Brain pericyte (primary cell): ENCODE data around the gene FBXL3.
"Not testable (repeated sequence)": the region's sequence is repeated elsewhere in the genome, so short reads cannot be mapped to it uniquely, and the experiment has no call there.

ENCODE experiments used
- DNase-seq: peaks from one replicate; pipeline ENCODE4 v3.0.0-alpha.2; 2012; ENCODE audit warnings: low read depth, low spot score

The FBXL3 gene

DNA sequence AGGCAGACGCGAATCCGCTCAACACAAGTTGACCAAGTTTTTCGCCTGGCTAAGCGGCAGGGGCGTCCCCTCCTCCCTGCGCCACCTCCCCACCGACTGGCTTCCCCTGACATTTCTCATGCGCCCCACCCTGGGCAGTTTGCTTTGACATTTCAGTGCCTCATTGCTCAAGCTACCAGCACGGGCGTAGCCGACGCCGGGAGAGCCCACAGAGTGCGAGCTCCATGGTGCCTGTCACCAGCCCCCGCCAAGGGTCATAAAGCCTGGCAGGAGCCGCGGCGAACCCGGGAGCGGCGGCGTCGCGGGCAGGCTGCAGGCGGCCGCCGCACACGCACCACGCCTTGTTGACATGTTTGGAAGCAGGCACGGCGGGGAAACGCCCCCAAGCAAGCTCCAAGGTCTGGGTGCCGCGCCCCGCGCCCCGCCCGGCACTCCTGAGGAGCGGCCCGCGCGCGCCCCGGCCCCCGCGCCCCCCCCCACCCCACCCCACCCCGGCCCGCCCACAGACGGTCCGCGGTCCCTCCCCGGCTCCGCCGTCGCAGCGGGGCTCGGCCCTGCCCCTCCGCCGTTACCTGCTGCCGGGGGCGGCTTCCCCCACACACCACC is 601 bp downstream of the FBXL3 start:
- DNase-seq = no peak

DNA sequence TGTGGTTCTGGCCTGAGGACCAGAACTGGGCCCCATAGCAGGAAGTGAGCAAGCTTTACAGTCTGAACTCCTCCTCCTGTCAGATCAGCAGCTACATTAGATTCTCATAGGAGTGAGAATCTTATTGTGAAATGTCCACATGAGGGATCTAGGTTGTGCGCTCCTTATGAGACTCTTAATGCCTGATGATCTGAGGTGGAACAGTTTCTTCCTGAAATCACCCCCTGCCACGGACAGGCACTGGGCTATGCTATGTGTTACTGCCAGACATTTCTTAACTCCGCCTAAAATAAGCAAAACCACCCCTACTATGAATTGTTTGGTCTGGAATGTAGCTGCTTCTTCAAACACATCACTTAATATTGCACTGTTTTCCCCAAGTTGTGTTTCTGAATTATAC is 4.6 kb downstream of the FBXL3 start:
- DNase-seq = no peak

DNA sequence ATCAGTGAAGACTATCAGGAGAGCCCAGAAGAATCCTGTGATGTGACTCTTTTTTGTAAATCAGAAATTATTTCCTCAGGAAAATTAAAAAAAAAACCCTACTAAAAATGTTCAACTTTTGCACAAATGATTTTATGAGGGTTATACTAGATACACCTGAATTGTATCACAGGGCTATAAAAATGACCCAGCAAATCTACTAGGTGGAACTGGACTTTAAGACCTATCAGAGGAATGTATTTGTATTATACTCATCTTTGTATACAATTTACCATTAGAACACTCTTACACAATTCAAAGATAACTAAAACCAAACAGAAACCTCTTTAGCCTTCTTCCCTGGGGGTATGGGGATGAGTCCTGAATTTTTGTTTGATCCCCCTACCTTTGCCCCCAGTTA is 7.2 kb downstream of the FBXL3 start:
- no peak for DNase-seq

DNA sequence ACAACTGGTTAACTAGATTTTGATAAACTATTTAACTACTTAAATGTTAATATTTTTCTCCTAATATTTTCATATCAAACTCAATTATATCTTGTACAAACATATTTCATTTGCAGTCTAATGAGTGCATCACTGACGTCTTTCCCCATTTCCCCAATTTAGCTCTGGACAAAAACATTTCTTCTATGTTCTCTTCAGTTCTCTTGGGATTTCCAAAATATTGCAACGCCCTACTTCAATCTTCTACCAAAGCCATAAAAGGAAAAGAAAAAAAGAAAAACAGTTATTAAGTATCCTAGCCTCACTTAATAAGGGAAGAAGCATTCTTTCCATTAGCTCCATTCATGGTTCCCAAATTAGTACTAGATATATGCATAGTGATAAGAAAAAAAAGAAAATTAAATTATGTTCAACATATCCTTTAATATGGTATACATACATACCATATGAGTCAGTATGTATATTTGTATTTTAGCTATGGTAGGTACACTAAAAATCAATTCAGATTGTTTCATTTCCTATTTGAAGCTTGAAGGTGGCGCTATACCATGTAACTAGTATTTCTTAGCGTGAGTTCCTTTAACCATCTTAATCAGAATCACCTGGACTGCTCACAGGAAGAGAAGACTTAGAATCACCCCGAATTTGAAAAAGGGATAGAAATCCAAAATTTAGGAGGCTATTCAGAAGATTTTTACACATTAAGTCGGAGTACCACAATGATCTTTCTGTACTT is 9.9 kb downstream of the FBXL3 start:
- no peak for DNase-seq

DNA sequence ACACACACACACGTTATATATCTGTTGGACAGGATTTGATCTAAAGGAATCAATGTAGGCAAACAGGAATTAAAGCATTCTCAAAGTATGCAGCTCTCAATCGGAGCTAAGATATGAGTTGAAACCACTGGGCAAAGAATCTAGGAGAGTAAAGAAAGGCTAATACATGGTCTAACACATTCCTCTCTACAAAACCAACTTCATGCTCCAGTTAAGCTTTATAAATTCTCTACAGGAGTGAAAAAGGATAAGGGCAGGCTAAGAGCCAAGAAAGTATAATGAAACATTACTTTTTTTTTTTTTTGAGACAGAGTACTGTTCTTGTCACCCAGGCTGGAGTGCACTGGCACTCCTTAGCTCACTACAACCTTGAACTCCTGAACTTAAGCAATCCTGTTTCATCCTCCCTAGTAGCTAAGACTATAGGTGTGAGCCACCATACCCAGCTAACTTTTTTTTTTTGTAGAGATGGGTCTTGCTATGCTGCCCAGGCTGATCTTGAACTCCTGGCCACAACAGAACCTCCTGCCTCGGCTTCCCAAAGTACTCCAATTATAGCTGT is 10.6 kb downstream of the FBXL3 start:
- DNase-seq = no peak

DNA sequence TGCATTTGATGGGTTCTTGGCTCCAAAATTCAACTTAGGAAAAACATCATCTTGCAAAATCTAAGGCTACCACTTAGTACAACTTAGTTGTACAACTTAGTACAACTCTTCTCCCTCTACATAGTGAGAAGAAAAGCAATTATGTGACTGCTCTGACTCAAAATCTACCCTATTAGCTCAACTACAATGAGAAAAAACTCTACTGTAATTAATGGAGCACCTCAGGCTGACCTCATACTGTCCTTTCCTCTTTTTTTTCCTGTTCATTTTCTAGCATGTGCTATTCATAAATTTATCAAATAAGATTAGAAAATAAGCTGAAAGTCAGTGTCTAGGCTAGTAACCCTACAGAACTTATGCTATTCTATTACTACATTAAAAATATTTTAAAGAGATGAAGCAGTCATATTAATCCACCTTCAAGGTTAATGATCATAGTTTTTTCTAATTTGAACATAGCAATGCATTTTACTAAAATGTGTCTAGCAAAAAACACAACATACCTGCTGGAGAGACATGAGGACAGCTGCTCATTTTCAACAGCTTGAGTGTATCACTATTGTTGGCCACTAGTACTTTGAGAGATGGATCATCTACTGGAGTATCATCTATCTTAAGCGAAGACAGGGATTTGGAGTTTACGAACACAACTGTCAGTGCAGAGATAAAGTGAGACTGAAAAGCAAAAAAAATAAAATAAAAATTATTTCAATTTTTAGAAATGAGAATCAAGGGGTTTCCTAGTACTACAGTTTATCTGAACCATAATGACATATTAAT is 11.9 kb downstream of the FBXL3 start:
- DNase-seq = no peak

DNA sequence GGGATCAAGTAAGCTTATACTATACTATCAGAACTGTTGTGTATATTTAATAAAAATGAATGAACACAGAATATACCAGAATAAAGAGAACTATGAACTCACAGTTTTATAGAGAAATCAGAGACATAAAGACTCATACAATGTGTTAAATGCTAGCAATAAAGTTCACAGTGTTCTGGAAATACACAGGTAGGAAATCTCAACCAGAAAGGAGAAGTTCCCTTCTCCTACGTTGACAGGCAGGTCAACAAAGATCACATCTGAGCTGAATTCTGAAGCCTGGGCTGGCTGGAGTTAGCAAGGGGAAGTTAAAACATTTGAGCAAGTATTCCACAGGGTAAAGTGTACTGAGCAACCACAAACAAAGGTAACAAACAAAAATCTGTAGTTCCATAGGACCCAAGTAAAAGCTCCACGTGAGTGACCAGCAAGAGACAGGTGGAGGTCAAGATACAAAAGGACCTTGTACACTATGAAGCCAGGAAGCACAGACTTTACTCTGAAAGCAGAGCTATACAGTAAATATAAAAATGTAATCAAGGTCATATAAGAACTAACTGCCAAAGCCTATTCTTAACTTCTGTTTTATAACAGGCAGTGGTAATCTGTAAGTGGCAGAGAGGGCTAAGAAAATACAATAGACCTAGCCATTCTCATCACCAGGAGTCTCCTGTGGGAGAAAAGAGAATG is 13.0 kb downstream of the FBXL3 start:
- DNase-seq = no peak

DNA sequence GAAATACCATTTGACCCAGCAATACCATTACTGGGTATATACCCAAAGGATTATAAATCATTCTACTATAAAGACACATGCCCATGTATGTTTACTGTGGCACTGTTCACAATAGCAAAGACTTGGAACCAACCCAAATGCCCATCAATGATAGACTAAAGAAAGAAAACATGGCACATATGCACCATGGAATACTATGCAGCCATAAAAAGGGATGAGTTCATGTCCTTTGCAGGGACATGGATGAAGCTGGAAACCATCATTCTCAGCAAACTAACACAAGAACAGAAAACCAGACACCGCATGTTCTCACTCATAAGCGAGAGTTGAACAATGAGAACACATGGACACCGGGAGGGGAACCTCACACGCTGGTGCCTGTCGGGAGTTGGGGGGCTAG is 17.2 kb downstream of the FBXL3 start:
- not testable (repeated sequence) for DNase-seq

DNA sequence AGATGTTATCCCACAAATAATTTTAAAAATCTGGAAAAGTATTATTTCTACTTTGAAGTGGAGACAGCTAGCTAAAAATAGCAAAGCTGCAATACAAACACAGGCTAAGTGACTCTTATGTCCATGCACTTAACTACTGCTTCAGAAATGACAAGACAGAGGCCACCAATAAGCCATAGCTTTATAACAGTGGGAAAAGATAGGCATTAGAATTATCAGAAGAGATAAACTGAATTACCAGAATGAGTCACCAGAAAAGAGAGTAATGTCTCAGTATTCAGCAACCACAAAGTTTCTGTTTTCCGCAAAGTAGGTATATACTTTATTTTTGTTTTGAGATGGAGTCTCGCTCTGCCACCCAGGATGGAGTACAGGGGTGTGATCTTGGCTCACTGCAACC is 17.9 kb downstream of the FBXL3 start:
- DNase-seq = no peak

DNA sequence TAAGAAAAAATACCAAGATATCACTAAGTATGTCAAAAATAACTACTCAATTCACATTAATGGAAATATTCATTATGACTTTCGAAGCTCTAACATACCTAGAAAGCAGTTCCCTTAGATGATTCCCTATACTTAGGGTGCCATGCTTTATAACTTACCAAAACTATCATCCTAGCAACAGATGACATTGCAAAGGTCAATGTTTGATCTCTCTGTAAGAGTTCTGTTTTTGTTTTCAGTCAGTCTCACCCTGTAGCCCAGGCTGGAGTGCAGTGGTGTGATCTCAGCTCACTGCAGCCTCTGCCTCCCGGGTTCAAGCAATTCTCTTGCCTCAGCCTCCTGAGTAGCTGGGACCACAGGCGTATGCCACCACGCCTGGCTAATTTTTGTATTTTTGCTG is 18.6 kb downstream of the FBXL3 start:
- not testable (repeated sequence) for DNase-seq

DNA sequence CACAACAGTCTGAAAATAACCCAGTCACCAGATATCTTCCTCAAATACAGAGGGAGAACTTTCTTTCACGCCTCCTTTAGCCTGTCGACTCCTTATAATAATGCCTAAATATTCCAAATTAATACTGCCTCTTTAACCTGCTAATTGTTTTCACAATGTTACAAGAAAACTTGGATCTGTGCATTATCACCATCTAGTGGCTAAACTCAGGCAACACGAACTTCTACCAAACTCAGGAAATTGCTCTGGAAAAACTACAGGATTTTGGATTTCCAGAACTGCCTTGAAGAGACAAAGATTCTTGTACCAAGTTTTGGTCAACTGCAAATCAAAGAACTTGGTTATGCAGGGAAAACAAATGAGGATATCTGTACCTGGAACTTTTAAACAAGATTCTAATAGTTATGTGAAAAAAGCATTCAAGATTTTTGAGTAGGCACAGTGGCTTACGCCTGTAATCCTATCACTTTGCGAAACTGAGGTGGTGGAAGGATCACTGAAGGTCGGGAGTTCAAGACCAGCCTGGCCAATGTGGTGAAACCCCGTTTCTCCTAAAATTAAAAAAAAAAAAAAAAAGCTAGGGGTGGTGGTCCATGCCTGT is 24.3 kb downstream of the FBXL3 start:
- no peak for DNase-seq

DNA sequence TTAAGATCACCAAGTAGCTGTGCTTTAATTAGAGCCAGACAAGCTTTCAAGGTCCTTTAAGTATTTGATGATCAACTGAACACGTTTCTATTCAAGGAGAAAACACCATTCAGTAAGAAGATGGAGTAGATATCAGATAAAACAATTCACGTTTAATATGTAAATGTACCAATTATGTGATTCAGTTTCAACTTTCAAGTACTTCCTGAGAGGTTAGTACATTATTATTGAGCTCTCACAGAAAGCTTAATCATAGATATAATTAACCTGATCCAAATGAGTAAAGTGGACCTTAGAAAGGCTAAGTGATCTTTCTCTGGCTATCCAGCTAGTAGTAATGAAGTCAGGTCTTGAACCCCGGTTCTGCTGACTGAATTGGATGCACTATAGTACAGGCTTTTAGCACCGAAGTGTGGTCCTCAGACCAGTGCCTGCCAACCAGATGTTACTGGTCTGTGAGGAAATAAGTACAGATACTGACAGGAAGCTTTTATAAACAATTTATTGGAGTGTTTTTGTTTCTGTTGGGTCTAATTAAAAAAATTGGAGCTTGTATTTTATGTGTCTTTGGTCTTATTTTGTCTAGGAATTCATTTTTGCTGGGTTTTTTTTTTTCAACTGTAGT is 24.9 kb downstream of the FBXL3 start:
- DNase-seq = no peak

DNA sequence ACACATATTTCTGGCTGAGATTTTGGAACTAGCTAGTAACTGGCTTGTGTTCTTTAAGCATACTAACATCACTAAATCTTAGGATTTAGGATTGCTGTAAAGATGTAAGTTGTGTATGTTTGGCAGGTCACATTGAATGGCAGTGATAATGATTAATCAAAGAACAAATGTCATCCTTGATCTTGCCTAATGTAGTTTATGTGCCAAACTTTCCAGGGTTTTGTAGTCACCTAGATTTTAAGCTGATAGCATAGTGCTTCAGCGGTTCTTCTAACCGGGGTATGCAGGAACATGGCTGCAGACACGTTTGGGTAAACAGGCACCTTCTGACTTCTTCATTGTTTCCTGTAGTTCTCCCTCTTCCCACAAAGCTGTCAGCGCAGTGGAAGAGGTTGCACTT is 25.4 kb downstream of the FBXL3 start:
- no peak for DNase-seq

DNA sequence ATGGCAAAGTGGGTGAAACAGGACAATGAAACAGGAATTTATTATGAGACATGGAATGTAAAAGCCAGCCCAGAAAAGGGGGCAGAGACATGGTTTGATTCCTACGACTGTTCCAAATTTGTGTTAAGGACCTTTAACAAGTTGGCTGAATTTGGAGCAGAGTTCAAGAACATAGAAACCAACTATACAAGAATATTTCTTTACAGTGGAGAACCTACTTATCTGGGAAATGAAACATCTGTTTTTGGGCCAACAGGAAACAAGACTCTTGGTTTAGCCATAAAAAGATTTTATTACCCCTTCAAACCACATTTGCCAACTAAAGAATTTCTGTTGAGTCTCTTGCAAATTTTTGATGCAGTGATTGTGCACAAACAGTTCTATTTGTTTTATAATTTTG is 26.5 kb downstream of the FBXL3 start:
- no peak for DNase-seq

DNA sequence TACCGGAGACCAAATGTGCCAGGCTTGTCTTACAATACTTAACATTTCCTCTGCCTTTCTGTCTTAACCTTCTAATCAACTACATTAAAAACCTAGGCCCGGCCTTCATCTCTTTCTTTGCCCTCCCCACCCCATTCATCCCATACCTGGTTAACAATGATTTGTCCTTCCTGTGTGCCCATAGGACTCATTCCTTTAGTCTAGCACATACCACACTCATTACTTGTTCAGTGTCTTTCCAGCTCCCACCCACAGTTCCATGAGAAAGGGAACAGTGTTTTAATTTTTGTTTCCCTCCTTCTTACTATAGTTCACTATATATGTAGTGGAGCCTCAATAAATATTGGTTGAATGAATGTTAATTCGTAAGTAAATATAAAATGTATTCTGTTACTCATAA is 32.7 kb downstream of the FBXL3 start:
- no peak for DNase-seq

DNA sequence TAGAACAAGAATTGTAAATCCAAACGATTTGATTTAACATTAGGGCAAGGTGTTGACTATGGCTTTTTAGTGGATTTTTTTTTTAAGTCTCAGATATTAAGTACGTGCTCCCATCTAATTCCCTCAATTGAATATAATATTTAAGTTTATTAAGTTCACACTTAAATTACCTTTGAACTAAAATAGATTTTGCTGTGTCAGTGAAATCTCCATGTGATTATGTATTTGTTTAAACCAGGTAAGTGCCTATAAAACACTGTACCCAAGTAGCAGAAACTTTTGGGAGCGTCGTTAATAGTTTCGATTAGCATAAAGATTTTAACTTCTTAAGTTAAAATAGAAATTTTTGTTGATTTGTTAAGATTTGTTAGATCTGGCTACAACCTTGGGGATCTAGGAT is 33.5 kb downstream of the FBXL3 start:
- DNase-seq = no peak

DNA sequence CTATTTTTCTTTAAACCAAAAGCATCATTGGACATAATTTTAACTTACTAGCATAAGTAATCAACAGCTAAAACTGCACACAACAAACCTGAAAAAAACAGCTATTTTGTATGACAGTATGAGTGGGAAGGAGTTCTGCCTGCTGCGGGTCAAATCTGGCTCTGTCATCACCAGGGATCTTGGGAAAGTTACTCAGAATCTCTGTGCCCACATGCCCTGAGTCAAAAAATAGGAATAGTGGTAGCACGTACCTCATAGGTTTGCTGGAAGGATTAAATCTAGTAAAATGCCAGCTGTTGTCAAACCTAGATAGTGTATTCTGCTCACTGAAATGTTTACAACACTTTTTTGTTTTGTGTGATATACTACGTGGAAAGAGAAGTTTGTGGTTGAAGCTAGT is 33.9 kb downstream of the FBXL3 start:
- DNase-seq = no peak

DNA sequence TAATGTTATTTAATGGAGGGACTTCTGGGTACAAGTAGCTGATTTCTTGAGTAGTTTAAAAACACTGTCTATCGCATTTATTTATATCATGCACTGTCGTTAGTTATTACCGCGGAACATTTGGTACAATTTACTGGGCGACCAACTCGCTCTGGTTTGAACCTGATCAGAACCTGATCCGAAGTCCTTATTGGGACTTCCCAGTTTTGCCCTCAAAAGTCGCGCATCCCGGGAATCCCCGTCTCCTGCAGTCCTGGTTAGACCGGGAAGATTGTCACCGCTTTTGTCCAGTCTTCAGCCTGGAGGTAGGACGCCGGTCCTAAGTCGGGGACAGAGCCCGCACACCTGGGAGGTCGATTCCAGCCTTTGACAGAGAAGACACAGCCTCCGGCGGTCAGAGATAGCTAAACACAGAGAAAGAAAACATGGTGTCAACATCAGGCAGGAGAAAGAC is 34.4 kb downstream of the FBXL3 start:
- no peak for DNase-seq

DNA sequence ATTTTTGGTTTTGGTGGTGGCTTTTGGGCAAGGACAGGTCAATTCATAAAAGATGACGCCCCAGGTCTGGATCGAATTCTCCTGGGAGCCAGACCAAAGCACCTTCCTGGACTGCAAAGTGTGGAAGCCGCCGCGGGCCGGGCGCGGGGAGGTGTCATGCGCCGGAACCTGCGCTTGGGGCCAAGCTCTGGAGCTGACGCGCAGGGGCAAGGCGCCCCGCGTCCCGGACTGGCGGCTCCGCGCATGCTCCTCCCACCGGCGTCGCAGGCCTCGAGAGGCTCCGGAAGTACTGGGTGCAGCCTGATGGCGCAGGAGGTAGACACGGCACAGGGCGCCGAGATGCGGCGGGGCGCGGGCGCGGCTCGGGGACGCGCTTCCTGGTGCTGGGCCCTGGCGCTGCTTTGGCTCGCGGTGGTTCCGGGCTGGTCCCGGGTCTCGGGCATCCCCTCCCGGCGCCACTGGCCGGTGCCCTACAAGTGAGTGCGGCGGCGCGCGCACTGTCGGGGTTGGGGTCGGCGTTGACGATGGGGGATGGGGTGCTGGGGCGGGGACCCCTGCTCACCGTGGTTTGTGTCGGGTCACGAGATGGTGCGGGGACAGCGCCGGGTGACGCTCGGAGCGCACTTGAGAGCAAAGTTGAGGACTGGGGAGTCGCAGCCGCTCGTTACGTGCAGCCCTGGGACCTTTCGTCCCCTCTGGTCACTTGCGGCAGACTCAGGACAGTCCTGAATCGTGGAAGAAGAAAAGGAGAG is 35.0 kb downstream of the FBXL3 start, which contains the start of gene CLN5:
TSS of gene CLN5 (plus strand) at position 286 of the 752 bp plus-strand sequence. CDS start at position 304, 18 bp downstream.
- DNase-seq = peak; percentile 41

DNA sequence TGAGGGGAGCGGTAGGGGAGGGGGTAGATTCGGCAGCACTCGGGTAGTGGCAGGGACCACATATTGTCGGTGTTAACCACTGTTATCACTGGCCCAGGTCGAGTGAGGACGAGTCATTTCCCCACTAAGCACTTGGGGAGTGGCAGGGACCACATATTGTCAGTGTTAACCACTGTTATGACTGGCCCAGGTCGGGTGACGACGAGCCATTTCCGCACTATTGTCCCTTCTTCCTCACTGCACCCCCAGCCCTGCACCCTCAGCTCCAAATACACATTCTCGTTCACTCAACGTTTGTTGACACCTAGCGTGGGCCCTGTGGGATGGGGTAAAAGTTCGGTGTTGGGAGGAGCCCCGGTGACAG is 35.5 kb downstream of the FBXL3 start:
- no peak for DNase-seq
